GM19023 (cell line): ENCODE measurements around the gene BDP1.
"Not testable (repeated sequence)": the region's sequence is repeated elsewhere in the genome, so short reads cannot be mapped to it uniquely, and the experiment has no call there.

ENCODE experiments used
- ATAC-seq: cut with Tn5 transposase; IDR thresholded peaks from one replicate; pipeline ENCODE4 v1.9.1; 2021; ENCODE audit warnings: mild to moderate bottlenecking, moderate library complexity; ENCODE audit not compliant: unreplicated experiment

Gene BDP1, protein sequence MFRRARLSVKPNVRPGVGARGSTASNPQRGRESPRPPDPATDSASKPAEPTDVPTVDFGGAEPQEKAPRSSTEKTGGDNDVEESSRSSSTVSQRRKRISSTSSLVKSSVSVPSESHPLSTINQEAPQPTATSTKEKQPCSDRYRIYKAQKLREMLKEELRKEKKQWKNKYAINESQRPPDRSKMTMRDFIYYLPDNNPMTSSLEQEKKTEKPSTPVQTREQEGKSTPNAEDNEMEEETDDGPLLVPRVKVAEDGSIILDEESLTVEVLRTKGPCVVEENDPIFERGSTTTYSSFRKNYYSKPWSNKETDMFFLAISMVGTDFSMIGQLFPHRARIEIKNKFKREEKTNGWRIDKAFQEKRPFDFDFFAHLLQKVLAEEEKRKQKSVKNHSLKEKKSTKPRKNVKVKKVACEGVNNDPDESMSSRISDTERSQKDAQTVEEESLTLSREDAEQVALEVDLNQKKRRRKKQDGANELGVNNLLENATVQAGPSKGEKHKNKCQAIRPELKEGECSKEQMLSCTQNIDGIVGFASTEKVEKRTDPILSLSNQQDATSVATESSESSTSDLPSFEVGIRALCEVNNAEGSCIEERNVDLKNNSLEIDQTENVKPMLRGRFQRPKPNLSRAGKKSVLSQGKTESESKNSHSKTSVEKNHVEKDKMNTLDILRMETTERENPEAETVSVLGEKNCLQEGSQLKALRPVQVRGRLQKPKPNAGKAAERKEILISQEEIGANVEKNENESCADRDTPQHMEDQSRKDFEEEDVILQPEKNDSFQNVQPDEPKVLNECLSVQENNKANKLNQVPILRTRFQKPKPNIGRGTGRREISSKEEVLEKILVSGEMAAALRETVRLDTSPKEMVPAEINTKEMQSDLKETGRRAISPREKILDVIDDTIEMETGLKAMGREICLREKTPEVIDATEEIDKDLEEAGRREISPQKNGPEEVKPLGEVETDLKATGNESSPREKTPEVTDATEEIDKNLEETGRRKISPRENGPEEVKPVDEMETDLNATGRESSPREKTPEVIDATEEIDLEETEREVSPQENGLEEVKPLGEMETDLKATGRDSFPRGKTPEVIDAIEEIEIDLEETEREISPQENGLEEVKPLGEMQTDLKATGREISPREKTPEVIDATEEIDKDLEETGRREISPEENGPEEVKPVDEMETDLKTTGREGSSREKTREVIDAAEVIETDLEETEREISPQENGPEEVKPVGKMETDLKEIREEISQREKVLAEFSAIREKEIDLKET (N-terminal part only)

DNA sequence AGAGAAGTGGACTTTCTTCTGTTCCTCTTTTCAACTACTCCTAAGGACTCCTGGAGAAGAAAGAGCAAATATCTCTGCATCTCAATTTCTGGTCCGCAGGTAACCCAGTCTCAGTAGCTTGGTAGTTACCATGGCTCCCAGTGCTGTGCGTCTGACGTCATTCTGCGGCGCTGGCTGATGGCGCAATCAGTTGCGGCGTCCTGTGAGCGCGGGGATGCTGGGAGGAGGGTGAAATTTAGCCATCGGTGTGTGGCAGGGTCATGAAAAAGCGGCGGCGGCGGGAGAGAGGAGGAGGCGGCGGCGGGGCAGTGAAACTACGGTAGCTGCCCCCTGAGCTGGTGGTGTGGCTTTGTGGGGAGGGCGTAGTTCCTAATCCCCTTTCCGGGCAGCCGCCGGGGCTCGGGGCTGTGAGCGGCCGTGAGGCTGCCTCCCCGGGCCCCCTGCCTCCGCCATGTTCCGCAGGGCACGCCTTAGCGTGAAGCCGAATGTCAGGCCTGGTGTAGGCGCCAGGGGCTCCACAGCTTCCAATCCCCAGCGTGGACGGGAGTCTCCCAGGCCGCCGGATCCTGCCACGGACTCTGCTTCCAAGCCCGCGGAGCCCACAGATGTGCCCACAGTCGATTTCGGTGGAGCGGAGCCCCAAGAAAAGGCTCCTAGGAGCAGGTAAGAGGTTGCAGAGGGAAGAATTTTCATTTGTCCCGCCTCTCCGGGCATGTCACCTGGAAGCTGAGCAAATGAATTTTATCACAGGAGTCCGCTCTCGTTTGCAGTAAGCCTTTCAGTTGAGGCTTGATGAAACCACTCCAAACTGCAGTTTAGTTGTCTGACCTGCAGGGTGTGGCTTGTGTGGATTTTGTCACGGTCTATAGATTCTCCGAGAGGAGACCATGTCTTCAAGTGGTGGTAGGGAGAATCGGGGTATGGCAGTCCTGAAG lies at the start of gene BDP1:
Gene BDP1 (plus strand): TSS at position 225 of the 935 bp plus-strand sequence. CDS start 227 bp downstream, at position 452.
- ATAC-seq = peak; percentile 95

DNA sequence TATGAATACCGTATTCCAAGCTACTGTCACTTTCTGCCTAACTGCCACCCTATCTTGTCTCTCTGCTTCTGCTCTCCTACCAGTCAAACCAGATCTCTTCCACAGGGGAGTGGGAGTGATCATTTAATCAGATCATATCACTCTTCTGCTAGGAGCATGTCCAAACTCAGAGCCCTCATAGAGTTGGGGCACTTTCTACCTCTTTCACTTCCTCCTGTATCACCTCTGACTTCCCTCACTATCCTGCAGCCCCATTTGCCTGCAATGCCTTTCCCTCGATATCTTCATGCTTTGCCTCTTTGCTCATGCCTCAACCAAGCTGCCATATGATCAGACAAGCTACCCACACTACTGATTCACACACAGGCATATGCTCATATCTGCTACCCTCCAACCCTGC lies 45.4 kb upstream of the BDP1 start:
- not testable (repeated sequence) for ATAC-seq

DNA sequence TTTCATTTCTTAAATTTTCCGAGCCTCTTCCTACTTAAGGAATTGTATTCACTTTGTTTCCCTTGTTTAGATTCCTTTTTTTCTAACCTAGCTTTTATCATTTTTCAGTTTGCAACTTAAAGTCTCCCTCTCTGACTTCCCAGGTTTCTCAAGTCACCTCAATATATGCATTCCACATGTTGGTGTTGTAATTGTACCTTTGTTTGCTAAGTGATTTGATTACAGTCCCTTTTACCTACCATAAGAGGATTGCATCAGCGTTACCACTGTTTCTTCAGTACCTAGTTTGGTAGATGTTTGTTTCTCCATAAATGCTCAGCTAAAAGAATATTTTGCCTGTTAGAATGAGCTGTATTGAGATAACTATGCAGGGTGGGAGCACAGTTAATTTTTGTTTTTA lies 39.8 kb upstream of the BDP1 start:
- not testable (repeated sequence) for ATAC-seq

DNA sequence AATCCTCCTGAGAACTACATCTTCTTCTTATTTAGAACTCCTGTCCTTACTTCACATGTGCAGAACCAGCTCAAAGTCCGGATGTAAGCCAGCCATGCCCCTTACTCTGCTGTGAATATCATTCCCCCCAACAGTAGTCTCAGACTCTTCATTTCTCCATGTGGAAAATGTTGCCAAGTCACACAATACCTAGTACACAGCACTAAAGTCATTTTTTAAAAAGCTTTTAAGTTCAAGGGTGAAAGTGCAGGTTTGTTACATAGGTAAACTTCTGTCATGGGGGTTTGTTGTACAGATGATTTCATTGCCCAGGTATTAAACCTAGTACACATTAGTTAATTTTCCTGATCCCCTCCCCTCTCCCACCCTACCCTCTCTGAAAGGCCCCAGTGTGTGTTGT lies 37.4 kb upstream of the BDP1 start:
- not testable (repeated sequence) for ATAC-seq

DNA sequence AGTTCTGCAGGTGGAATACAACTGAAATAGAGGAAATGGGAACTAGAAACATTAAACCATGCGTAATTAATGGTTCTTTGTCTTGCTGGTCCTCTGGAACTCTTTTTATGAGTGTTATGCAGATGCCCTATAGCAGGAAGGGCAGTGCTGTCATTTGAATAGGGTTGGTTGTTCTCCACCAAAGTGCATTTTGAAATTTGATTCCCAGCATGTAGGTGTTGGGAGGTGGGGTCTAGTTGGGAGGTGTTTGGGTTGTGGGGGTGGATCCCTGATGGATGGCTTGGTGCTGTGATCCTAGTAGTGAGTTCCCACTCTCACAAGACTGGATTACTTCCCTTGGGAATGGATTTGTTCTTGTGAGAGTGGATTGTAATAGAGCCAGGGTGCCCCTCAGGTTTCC lies 34.2 kb upstream of the BDP1 start:
- ATAC-seq = not testable (repeated sequence)

DNA sequence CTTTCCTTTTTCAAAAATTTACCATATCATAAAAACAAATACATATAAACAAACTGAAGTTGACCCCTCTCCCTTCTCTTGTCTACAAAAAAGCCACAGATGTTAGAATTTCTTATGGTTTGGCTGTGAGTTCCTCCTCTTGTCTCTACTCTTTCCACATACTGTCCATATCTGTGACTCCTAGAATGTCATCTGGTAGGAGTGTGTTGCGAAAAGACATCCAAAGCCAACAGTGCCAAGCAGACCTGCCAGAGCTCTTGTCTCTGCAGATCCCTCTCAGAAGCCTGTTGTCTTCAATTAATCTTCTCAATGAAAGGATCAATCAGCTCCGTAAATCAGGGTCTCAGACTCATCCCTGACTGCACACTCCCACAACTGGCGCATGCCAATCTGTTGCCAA lies 31.6 kb upstream of the BDP1 start:
- not testable (repeated sequence) for ATAC-seq

DNA sequence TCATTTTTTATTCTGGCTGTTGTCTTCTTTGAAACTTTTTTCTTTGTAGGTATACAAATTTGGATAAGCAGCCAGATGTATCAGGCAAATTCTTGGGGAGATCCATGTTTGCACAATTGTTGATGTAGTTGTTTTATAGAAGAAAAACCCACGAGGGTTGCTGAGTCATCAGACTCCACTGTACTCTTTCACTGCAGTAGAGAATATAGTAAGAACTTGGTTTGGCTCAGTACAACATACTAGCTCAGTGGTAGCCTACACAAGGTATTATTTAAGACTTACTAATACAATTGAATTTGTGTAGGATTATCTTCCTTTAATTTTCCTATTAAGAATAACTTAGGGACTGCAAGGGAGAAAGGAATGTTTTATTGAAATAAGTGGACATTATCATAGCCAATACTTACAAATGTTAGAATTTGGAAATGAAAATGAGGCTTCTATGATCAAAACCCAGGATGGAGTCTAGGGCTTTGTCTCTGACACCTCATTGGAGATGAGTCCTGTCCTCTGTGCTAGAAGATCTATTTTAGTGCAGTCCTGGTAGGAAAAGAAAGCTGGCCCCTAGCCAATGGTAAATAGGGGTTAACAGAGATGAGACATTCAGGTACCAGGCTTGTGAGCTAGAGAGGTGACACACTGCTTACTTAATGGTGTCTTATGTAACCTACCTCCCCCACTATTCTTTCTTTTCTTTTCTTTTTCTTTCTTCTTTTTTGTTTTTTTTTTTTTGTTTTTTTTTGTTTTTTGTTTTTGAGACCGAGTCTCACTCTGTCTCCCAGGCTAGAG lies 28.6 kb upstream of the BDP1 start:
- ATAC-seq = not testable (repeated sequence)

DNA sequence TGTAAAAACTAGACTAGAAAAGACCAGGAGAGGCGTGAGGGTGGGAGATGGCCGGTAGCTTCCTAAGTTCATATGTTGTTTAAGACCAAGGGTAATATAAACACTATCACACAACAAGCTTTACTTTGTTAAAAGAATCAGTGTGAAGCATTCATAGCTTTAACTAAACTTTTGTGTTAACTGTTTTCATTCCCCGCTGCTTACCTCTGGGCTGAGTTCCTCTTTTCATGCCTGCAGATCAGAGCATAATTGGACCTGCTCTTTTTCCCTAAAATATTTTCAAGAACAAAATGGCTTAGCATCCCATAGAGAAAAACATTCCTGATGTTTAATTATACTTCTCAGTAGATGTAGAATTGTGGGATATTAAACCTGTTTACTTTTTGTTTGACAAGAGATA lies 23.0 kb upstream of the BDP1 start:
- not testable (repeated sequence) for ATAC-seq

DNA sequence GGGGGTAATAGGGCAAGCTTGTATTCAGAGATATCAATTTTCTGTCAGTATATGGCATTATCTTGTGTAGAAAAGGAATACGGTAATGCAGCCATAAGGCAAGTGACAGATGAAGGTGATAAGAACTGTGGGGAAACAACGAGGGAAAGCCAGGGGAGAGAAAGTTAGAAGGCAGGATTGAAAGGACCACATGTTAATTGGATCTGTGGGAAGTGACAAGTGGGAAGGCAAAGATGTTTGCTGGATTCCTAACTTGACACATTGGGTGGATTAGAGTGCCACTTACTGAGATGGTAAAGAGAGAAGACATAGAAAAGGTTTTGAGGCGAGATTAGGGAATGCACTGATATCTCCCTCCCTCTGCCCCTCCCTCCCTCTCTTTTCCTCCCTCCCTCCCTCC lies 20.6 kb upstream of the BDP1 start:
- ATAC-seq = not testable (repeated sequence)

DNA sequence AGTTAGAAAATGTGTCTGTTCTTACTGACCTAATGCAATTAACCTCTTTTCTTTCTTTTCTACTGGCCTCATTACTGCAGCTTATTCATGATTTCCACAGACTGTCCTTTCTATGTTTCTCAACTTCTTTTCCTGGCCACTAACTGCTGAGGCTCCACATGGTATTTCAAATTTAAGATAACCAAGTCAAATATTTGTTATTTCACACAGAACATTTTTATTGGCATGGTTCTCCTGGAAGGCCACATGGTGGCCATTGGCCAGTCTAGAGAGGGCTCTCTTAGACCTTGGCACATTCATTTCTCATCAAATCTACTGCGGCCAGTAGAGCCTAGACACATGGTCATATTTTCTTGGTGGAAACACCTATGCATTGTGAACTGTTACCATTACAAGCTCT lies 13.9 kb upstream of the BDP1 start:
- ATAC-seq = not testable (repeated sequence)

DNA sequence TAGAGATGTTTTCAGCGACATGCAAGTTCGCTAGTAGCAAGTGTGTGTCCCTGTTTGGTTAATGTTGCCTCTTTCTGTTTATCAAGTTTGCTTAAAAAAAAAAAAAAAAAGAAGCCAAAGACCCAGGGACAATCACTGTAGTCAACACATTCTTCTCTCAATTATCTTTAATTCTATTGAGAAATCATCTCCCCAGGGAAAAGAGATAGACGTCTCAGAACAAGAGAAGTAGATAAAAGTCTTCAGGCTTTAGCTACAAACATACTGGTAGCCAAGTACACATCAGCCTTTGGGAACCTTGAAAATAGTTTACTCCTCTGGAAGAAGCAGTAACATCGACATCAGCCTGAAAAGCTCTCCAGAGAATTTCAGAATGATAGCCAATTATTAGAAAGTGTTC lies 11.6 kb upstream of the BDP1 start:
- not testable (repeated sequence) for ATAC-seq

DNA sequence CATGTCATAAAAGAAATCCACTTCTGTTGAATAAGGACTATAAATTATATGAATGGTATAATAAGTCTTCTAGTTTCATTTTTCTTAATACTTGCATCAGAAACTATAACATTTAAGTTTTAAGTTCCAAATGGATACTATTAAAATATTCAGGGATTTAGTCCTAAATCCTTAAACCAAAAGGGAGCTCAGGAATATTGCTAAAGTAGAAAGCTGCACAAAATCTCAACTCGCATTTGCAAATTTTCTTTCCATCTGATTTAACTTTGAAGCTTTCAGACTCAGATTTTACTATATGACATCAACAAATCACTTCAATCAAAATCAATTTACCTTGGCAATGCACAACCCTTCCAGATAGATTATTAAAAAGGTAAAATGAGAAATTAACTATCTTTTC lies 10.4 kb upstream of the BDP1 start:
- not testable (repeated sequence) for ATAC-seq

DNA sequence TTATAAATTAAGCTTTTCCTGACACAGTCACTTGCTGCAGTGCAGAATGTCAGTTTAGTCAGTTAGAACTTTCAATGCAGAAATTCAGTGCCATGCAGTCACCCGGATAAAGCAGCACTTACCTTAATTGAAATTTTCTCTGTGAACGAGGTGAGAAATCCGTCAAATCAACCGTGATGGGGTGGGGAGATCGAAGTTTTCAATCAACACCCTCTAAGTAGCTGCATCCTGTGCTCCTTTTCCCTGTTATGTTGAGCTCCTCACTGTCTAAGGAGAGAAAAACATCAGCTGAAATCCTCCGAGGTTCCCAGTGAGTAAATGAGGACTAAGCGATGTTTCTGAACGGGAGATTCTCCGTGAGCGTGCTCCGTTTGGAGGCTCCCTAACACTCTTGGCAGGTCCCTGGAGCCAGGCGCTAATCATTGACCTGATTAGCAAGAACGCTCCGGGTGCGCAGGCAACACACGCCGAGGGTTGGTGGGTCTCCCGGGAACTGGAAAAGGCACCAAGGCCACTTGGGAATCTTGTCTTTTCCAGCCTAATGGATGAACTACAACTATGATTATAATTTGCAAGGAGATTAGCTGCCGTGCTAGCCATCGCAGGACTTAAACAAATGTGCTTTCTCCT lies 9.8 kb upstream of the BDP1 start:
- not testable (repeated sequence) for ATAC-seq

DNA sequence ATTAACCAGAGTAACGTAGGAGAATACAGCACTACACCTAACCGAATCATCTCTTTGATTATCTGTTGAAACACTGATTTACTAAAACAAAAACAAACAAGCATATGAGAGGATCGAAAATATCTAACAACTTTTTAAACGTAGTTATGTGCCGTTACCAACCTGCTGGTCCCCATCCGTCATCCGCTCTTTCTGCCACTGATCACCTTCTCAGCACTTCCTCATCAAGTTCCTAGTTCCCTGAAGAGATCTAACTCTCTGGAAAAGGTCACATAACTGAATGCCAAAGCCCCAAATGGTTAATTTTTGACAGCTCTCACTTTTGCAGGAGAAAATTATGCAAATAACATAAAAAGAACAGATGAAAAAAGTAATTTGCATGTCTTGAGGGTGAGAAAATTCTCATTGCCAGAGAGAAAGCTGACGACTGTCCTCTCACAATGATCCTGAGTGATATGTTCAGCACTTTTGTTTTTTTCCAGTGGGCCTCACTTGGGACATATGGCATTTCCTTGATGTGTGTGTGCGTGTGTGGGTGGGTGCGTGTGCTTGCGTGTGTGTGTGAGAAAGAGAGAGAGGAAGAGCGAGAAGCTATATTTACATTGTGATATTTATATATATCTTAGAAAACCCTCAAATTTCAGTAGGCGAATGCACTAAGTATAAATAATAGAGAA lies 8.8 kb upstream of the BDP1 start:
- ATAC-seq = peak; percentile 21

DNA sequence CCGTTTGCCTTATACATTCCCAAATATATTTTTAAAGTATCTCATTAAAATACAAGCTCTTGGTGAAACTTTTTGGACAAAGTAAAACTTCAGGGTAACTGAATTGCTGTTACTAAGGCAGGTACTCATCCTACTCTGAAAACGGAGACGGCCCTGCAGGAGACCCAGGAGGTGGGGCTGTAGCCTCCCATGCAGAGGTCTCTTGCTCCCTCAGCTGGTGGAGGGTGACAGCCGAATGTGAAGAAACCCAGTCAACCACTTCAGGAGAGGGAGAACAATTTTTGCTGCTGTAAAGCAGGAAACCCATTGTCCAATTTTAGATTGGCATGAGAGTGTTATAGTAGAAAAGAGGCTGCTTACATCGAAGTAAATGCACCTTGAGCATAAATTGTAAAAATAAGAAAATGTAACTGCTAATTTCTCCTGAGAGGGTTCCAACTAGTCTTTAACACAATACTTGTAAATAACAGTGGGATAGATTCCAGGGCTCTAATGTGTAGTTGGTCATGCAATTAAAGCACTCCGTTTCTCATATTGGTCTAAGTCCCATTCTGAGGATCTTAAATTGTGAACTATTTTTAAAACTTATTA lies 8.1 kb upstream of the BDP1 start:
- peak; percentile 94 for ATAC-seq

DNA sequence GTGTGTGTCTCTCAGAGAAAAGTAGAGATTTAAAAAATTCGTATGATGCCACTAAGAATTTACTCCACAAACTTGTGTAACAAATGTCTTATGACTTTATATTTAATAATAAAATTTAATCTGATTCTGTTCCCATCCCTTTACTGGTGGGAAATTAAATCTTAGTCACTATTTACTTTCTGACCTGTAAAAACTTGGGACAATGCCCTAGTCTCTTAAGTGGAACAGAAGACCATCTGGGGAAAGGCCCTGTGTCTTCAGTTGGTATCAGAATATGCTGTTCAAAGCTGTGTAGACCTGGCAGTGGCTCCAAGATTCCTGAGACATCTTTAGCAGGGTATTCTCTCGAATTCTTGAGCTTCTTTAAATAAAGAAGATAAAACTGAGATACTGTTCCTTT lies 2.6 kb upstream of the BDP1 start:
- ATAC-seq = no peak

DNA sequence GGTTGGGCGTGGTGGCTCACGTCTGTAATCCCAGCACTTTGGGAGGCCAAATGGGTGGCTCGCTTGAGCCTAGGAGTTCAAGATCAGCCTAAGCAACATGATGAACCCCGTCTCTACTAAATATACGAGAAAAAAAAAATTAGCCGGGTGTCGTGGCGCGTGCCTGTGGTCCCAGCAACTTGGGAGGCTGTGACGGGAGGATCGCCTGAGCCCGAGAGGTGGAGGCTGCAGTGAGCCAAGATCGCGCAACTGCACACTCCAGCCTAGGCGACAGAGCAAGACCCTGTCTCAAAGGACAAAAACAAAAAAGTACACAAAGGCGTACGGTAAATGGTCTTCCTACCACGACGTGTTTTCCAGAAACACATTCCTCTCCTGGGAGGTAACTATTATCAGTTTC lies 538 bp upstream of the BDP1 start:
- ATAC-seq = no peak

DNA sequence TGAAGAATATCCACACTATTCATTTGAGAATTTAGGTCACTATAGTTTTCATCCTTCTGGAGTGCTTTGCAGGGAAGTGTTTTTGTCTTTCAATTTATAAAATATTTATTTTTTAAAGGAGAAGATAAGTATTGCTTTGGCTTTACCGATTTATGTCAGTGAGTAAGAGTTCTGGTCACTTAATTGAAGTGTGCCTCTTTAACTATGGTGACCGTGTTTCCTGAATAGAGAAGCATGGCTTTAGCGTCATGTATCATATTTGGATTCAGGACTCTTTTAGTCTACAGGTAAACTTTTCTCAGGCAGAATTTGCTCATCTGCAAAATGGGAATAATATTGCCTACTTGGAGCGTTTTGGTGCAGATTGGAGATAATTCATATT lies 902 bp downstream of the BDP1 start:
- ATAC-seq = no peak
